ENCODE data around the gene PIN1. TPM values are rescaled to one million over a fixed set of nuclear protein-coding genes. Genes with fewer than 3 reads are reported as not detected.

The PIN1 gene
- total and polyA plus RNA-seq, 2 of the 13 experiments (the other 11 are each of a cell fraction or from before 2014, with no cell fraction given) = 31.9 to 72.0 TPM

- TF ChIP-seq TFDP2 (CRISPR knock-in tag; IDR thresholded peaks at IDR 0.05) = peak; percentile 58; the same call in 1 of the 2 replicates
- no peak for TF ChIP-seq HNRNPL (IDR thresholded peaks at IDR 0.05; ENCODE audit: low read depth, low read length)
- peak; percentile 67; the same call in 1 of the 2 replicates for TF ChIP-seq RXRB (CRISPR knock-in tag; IDR thresholded peaks at IDR 0.05; ENCODE audit: borderline replicate concordance)
- peak; percentile 24; the same call in 1 of the 2 replicates for TF ChIP-seq NFYC (CRISPR knock-in tag; IDR thresholded peaks at IDR 0.05)
- TF ChIP-seq SMAD3 (CRISPR knock-in tag; IDR thresholded peaks at IDR 0.05) = no peak; the same call in 1 of the 2 replicates
- no peak for TF ChIP-seq TOE1 (CRISPR knock-in tag; IDR thresholded peaks at IDR 0.05)
- TF ChIP-seq ZNF740 (CRISPR knock-in tag; IDR thresholded peaks at IDR 0.05) = no peak
- TF ChIP-seq NR3C1 (CRISPR knock-in tag; IDR thresholded peaks at IDR 0.05) = no peak
- TF ChIP-seq MAF1 (CRISPR knock-in tag; IDR thresholded peaks at IDR 0.05; ENCODE audit: borderline replicate concordance) = 0 out of 2 replicates have a peak, but pooled peaks have one; percentile 10
- no peak for TF ChIP-seq ZSCAN5A (CRISPR knock-in tag; IDR thresholded peaks at IDR 0.05; ENCODE audit: borderline replicate concordance)
- peak; percentile 88 for TF ChIP-seq ZFX (CRISPR knock-in tag; IDR thresholded peaks at IDR 0.05; ENCODE audit: low read depth)
- TF ChIP-seq ZNF20 (CRISPR knock-in tag; IDR thresholded peaks at IDR 0.05) = no peak
- no peak for TF ChIP-seq PRPF4 (IDR thresholded peaks at IDR 0.05; ENCODE audit: low read depth, low read length, poor library complexity, severe bottlenecking)
- no peak for TF ChIP-seq RAD51 (IDR thresholded peaks at IDR 0.05; ENCODE audit: borderline replicate concordance)
- TF ChIP-seq PBX3 (CRISPR knock-in tag; IDR thresholded peaks at IDR 0.05; ENCODE audit: borderline replicate concordance) = no peak
- TF ChIP-seq HHEX (CRISPR knock-in tag; IDR thresholded peaks at IDR 0.05) = no peak
- 0 out of 2 replicates have a peak, but pooled peaks have one; percentile 73 for TF ChIP-seq ZNF33B (CRISPR knock-in tag; IDR thresholded peaks at IDR 0.05)
- no peak for TF ChIP-seq ZNF781 (CRISPR knock-in tag; IDR thresholded peaks at IDR 0.05; ENCODE audit: borderline replicate concordance, not compliant biosample characterization)
- peak; percentile 71 for TF ChIP-seq ZNF143 (CRISPR knock-in tag; IDR thresholded peaks at IDR 0.05)
- peak; percentile 85; the same call in 1 of the 2 replicates for TF ChIP-seq YEATS2 (CRISPR knock-in tag; IDR thresholded peaks at IDR 0.05; ENCODE audit: borderline replicate concordance)
- peak; percentile 74 for TF ChIP-seq IKZF5 (CRISPR knock-in tag; IDR thresholded peaks at IDR 0.05)
- TF ChIP-seq RELA (CRISPR knock-in tag; IDR thresholded peaks at IDR 0.05) = no peak
- TF ChIP-seq ZNF441 (CRISPR knock-in tag; IDR thresholded peaks at IDR 0.05; ENCODE audit: borderline replicate concordance) = peak; percentile 55; the same call in 1 of the 2 replicates
- TF ChIP-seq ZNF615 (CRISPR knock-in tag; IDR thresholded peaks at IDR 0.05; ENCODE audit: borderline replicate concordance) = no peak
- peak; percentile 72; the same call in 1 of the 2 replicates for TF ChIP-seq MYC (CRISPR knock-in tag; IDR thresholded peaks at IDR 0.05; ENCODE audit: borderline replicate concordance)
Observed at GRCh38 chr19:9818734-9819595, 16.2 kb upstream of the PIN1 start, which contains the start of gene FBXL12 (continued).
